ENCODE measurements around the gene OR6K3. TPM values are rescaled to one million over a fixed set of nuclear protein-coding genes. Genes with fewer than 3 reads are reported as not detected.

Gene OR6K3
- total RNA-seq, 1 donor from 2014 or later = not detected

- DNase-seq (ENCODE audit: extremely low spot score, unreplicated experiment) = no peak
- Mint-ChIP-seq H3K4me1 (ENCODE audit: unreplicated experiment) (no peaks in the 10 kb centered on the region), H3K36me3 (ENCODE audit: unreplicated experiment) (no peaks in the 10 kb centered on the region), H3K9me3 (ENCODE audit: unreplicated experiment) (no peaks in the 10 kb centered on the region), H3K27me3 (ENCODE audit: unreplicated experiment) (peaks cover 5% of the 10 kb centered on the region), H3K4me3 (ENCODE audit: unreplicated experiment) (no peak overlapping the region), H3K27ac (ENCODE audit: unreplicated experiment) (no peak overlapping the region)
- TF ChIP-seq CTCF (IDR thresholded peaks at IDR 0.05) = no peak
These were observed 11.2 kb upstream of the OR6K3 start for GRCh38 chr1:158731707-158732106.

GRCh38 chr1:158730453-158730852 is 9.9 kb upstream of the OR6K3 start:
- Mint-ChIP-seq H3K4me1 (ENCODE audit: unreplicated experiment) (no peaks in the 10 kb centered on the region), H3K9me3 (ENCODE audit: unreplicated experiment) (no peaks in the 10 kb centered on the region), H3K27me3 (ENCODE audit: unreplicated experiment) (peaks cover 8% of the 10 kb centered on the region), H3K36me3 (ENCODE audit: unreplicated experiment) (no peaks in the 10 kb centered on the region), H3K4me3 (ENCODE audit: unreplicated experiment) (no peak overlapping the region), H3K27ac (ENCODE audit: unreplicated experiment) (no peak overlapping the region)
- no peak for DNase-seq (ENCODE audit: extremely low spot score, unreplicated experiment)
- no peak for TF ChIP-seq CTCF (IDR thresholded peaks at IDR 0.05)

- H3K27me3 Mint-ChIP-seq (ENCODE audit: unreplicated experiment) = peaks cover 8% of the 10 kb centered on the region
- H3K9me3 Mint-ChIP-seq (ENCODE audit: unreplicated experiment) = no peaks in the 10 kb centered on the region
- no peak for DNase-seq (ENCODE audit: extremely low spot score, unreplicated experiment)
- no peak overlapping the region for H3K27ac Mint-ChIP-seq (ENCODE audit: unreplicated experiment)
- TF ChIP-seq CTCF (IDR thresholded peaks at IDR 0.05) = no peak
- no peak overlapping the region for H3K4me3 Mint-ChIP-seq (ENCODE audit: unreplicated experiment)
- no peaks in the 10 kb centered on the region for H3K4me1 Mint-ChIP-seq (ENCODE audit: unreplicated experiment)
- no peaks in the 10 kb centered on the region for H3K36me3 Mint-ChIP-seq (ENCODE audit: unreplicated experiment)
These were observed 8.1 kb upstream of the OR6K3 start for GRCh38 chr1:158728510-158729225.

GRCh38 chr1:158724442-158724841 is 3.9 kb upstream of the OR6K3 start:
- H3K4me3 Mint-ChIP-seq (ENCODE audit: unreplicated experiment) = no peak overlapping the region

GRCh38 chr1:158719664-158720063 is 856 bp downstream of the OR6K3 start:
- peaks cover 2% of the 10 kb centered on the region for H3K27me3 Mint-ChIP-seq (ENCODE audit: unreplicated experiment)
- H3K9me3 Mint-ChIP-seq (ENCODE audit: unreplicated experiment) = no peaks in the 10 kb centered on the region
- H3K27ac Mint-ChIP-seq (ENCODE audit: unreplicated experiment) = no peak overlapping the region
- H3K36me3 Mint-ChIP-seq (ENCODE audit: unreplicated experiment) = no peaks in the 10 kb centered on the region
- H3K4me3 Mint-ChIP-seq (ENCODE audit: unreplicated experiment) = no peak overlapping the region
- no peak for DNase-seq (ENCODE audit: extremely low spot score, unreplicated experiment)
- H3K4me1 Mint-ChIP-seq (ENCODE audit: unreplicated experiment) = no peaks in the 10 kb centered on the region
- no peak for TF ChIP-seq CTCF (IDR thresholded peaks at IDR 0.05)

More at GRCh38 chr1:158724442-158724841, 3.9 kb upstream of the OR6K3 start:
- Mint-ChIP-seq H3K36me3 (ENCODE audit: unreplicated experiment) (no peaks in the 10 kb centered on the region), H3K27me3 (ENCODE audit: unreplicated experiment) (peaks cover 10% of the 10 kb centered on the region), H3K27ac (ENCODE audit: unreplicated experiment) (no peak overlapping the region), H3K9me3 (ENCODE audit: unreplicated experiment) (no peaks in the 10 kb centered on the region), H3K4me1 (ENCODE audit: unreplicated experiment) (no peaks in the 10 kb centered on the region)
- no peak for DNase-seq (ENCODE audit: extremely low spot score, unreplicated experiment)
- TF ChIP-seq CTCF (IDR thresholded peaks at IDR 0.05) = no peak
